HG02588 (cell line): ENCODE measurements around the gene TAPBP.
"Not testable (repeated sequence)": the region's sequence is repeated elsewhere in the genome, so short reads cannot be mapped to it uniquely, and the experiment has no call there.

ENCODE experiments used
- ATAC-seq: cut with Tn5 transposase; IDR thresholded peaks from one replicate; pipeline ENCODE4 v1.9.1; 2021; ENCODE audit warnings: mild to moderate bottlenecking, moderate library complexity; ENCODE audit not compliant: unreplicated experiment

TAPBP gene

GRCh38 chr6:33313709-33314514 lies at the start of gene TAPBP:
TAPBP (minus strand) TSS chr6:33314078; CDS start chr6:33314041, 37 bp downstream.
- ATAC-seq, result peak; percentile 33

- ATAC-seq, result not testable (repeated sequence)
Measured at GRCh38 chr6:33363486-33363885, 49.6 kb upstream of the TAPBP start.

- ATAC-seq, result no peak
Measured at GRCh38 chr6:33359331-33359730, 45.5 kb upstream of the TAPBP start.

GRCh38 chr6:33357160-33357871 lies 43.4 kb upstream of the TAPBP start:
- ATAC-seq, result not testable (repeated sequence)

GRCh38 chr6:33356295-33356694 lies 42.4 kb upstream of the TAPBP start:
- ATAC-seq, result no peak

GRCh38 chr6:33355860-33356259 lies 42.0 kb upstream of the TAPBP start:
- not testable (repeated sequence) for ATAC-seq

GRCh38 chr6:33347816-33348215 lies 33.9 kb upstream of the TAPBP start:
- ATAC-seq, result no peak

GRCh38 chr6:33346972-33347371 lies 33.1 kb upstream of the TAPBP start:
- ATAC-seq, result not testable (repeated sequence)

- no peak for ATAC-seq
Measured at GRCh38 chr6:33344701-33345697, 31.1 kb upstream of the TAPBP start.

GRCh38 chr6:33343953-33344611 lies 30.2 kb upstream of the TAPBP start:
- ATAC-seq, result no peak

- ATAC-seq, result not testable (repeated sequence)
Measured at GRCh38 chr6:33343606-33343952, 29.7 kb upstream of the TAPBP start.

GRCh38 chr6:33339193-33339592 lies 25.3 kb upstream of the TAPBP start:
- ATAC-seq, result no peak

- ATAC-seq, result no peak
Measured at GRCh38 chr6:33336495-33336894, 22.6 kb upstream of the TAPBP start.

GRCh38 chr6:33335916-33336315 lies 22.0 kb upstream of the TAPBP start:
- no peak for ATAC-seq

GRCh38 chr6:33333666-33334065 lies 19.8 kb upstream of the TAPBP start:
- ATAC-seq, result no peak

- ATAC-seq, result no peak
Measured at GRCh38 chr6:33330736-33331135, 16.9 kb upstream of the TAPBP start.

- no peak for ATAC-seq
Measured at GRCh38 chr6:33329058-33329457, 15.2 kb upstream of the TAPBP start.

- no peak for ATAC-seq
Measured at GRCh38 chr6:33324125-33324524, 10.2 kb upstream of the TAPBP start.

GRCh38 chr6:33323623-33323948 lies 9.7 kb upstream of the TAPBP start:
- ATAC-seq, result no peak

- ATAC-seq, result no peak
Measured at GRCh38 chr6:33321227-33321626, 7.3 kb upstream of the TAPBP start.
